ENCODE measurements around the gene BPIFB3. TPM values are rescaled to one million over a fixed set of nuclear protein-coding genes. Genes with fewer than 3 reads are reported as not detected.

Gene BPIFB3
- polyA plus RNA-seq, 1 experiment, result not detected

GRCh38 chr20:33027769-33028751 is 25.6 kb upstream of the BPIFB3 start:
- no peaks in the 10 kb centered on the region; the same call in 1 of the 2 replicates for H3K9me3 ChIP-seq (ENCODE audit: control insufficient read depth, insufficient read depth, low read length)
- H3K4me3 ChIP-seq (ENCODE audit: low read depth, low read length), result no peak overlapping the region
- no peak overlapping the region for H3K27ac ChIP-seq (ENCODE audit: low read depth, low read length)
- ChIA-PET POLR2A (no interaction called here), CTCF (no interaction called here)
- H3K27me3 ChIP-seq (ENCODE audit: control insufficient read depth, insufficient read depth, low read length), result peaks cover 3% of the 10 kb centered on the region
- no peak for TF ChIP-seq CTCF (IDR thresholded peaks at IDR 0.05; ENCODE audit: low read depth, low read length)
- no peak for DNase-seq (ENCODE audit: low read depth, low spot score)

GRCh38 chr20:33028875-33029274 is 24.8 kb upstream of the BPIFB3 start:
- H3K4me3 ChIP-seq (ENCODE audit: low read depth, low read length), result no peak overlapping the region
- H3K27ac ChIP-seq (ENCODE audit: low read depth, low read length), result no peak overlapping the region
- no peak for DNase-seq (ENCODE audit: low read depth, low spot score)
- no peak for TF ChIP-seq CTCF (IDR thresholded peaks at IDR 0.05; ENCODE audit: low read depth, low read length)
- ChIA-PET CTCF (no interaction called here), POLR2A (no interaction called here)
- H3K9me3 ChIP-seq (ENCODE audit: control insufficient read depth, insufficient read depth, low read length), result no peaks in the 10 kb centered on the region; the same call in 1 of the 2 replicates
- H3K27me3 ChIP-seq (ENCODE audit: control insufficient read depth, insufficient read depth, low read length), result peaks cover 3% of the 10 kb centered on the region

GRCh38 chr20:33030076-33030475 is 23.6 kb upstream of the BPIFB3 start:
- H3K27ac ChIP-seq (ENCODE audit: low read depth, low read length), result no peak overlapping the region
- peaks cover 3% of the 10 kb centered on the region for H3K27me3 ChIP-seq (ENCODE audit: control insufficient read depth, insufficient read depth, low read length)
- ChIA-PET CTCF (interaction anchor here (0.6 kb wide), 1 partner anchor 530 kb away, joined by 7 read pairs; no protein-coding TSS in a partner anchor), POLR2A (interaction anchor here (0.6 kb wide), 1 partner anchor 124 kb away, joined by 4 read pairs; no protein-coding TSS in a partner anchor)
- no peaks in the 10 kb centered on the region; the same call in 1 of the 2 replicates for H3K9me3 ChIP-seq (ENCODE audit: control insufficient read depth, insufficient read depth, low read length)
- H3K4me3 ChIP-seq (ENCODE audit: low read depth, low read length), result no peak overlapping the region
- no peak for DNase-seq (ENCODE audit: low read depth, low spot score)
- no peak for TF ChIP-seq CTCF (IDR thresholded peaks at IDR 0.05; ENCODE audit: low read depth, low read length)

GRCh38 chr20:33030569-33030968 is 23.1 kb upstream of the BPIFB3 start:
- Histone ChIP-seq H3K27me3 (ENCODE audit: control insufficient read depth, insufficient read depth, low read length) (peaks cover 3% of the 10 kb centered on the region), H3K9me3 (ENCODE audit: control insufficient read depth, insufficient read depth, low read length) (no peaks in the 10 kb centered on the region; the same call in 1 of the 2 replicates), H3K27ac (ENCODE audit: low read depth, low read length) (no peak overlapping the region), H3K4me3 (ENCODE audit: low read depth, low read length) (no peak overlapping the region)
- no peak for DNase-seq (ENCODE audit: low read depth, low spot score)
- ChIA-PET CTCF (no interaction called here), POLR2A (no interaction called here)
- no peak for TF ChIP-seq CTCF (IDR thresholded peaks at IDR 0.05; ENCODE audit: low read depth, low read length)

GRCh38 chr20:33031531-33031930 is 22.2 kb upstream of the BPIFB3 start, which contains the start of gene BPIFB6:
Gene BPIFB6 (plus strand): TSS chr20:33031648. CDS start chr20:33031648, 0 bp downstream.
- CTCF ChIA-PET, result no interaction called here
- DNase-seq (ENCODE audit: low read depth, low spot score), result no peak

More at GRCh38 chr20:33031531-33031930, 22.2 kb upstream of the BPIFB3 start, which contains the start of gene BPIFB6:
- Histone ChIP-seq H3K27me3 (ENCODE audit: control insufficient read depth, insufficient read depth, low read length) (peaks cover 3% of the 10 kb centered on the region), H3K9me3 (ENCODE audit: control insufficient read depth, insufficient read depth, low read length) (no peaks in the 10 kb centered on the region; the same call in 1 of the 2 replicates), H3K27ac (ENCODE audit: low read depth, low read length) (no peak within 1 kb of the TSS), H3K4me3 (ENCODE audit: low read depth, low read length) (no peak within 1 kb of the TSS)
- no peak for TF ChIP-seq CTCF (IDR thresholded peaks at IDR 0.05; ENCODE audit: low read depth, low read length)
- POLR2A ChIA-PET, result no interaction called here

Data from AG04450 (cell line).